OCI-LY1 (cell line): ENCODE measurements around the gene PGLYRP2.
"Not testable (repeated sequence)": the region's sequence is repeated elsewhere in the genome, so short reads cannot be mapped to it uniquely, and the experiment has no call there.

Experiments
- H2AFZ ChIP-seq: fragments of 200-600 bp; sonication (generic), shearing (Covaris generic); 2 replicates; pipeline ENCODE4 v1.6.0; 2014; ENCODE audit warnings: antibody characterized with exemption, mild to moderate bottlenecking, low read length
- H3F3A ChIP-seq: fragments of 200-600 bp; sonication (generic), shearing (Covaris generic); 2 replicates; pipeline ENCODE4 v1.6.0; 2014; ENCODE audit warnings: mild to moderate bottlenecking, antibody characterized with exemption, low read length, moderate library complexity; ENCODE audit not compliant: insufficient read depth
- H3K27ac ChIP-seq: fragments of 200-600 bp; sonication (generic); 2 replicates; pipeline ENCODE4 v1.5.1; 2014; ENCODE audit warnings: low read length, mixed run types, mild to moderate bottlenecking, low read depth; ENCODE audit not compliant: poor library complexity, severe bottlenecking
- H3K27me3 ChIP-seq: fragments of 200-600 bp; sonication (generic); 2 replicates; pipeline ENCODE4 v1.6.0; 2014; ENCODE audit warnings: antibody characterized with exemption, mild to moderate bottlenecking, low read length, moderate library complexity; ENCODE audit not compliant: insufficient read depth
- H3K36me3 ChIP-seq: fragments of 200-600 bp; sonication (generic); 2 replicates; pipeline ENCODE4 v1.6.1; 2014; ENCODE audit warnings: mild to moderate bottlenecking, antibody characterized with exemption, low read length, moderate library complexity, mixed read lengths; ENCODE audit not compliant: insufficient read depth
- H3K4me1 ChIP-seq: fragments of 200-600 bp; sonication (generic); 2 replicates; pipeline ENCODE4 v1.5.1; 2014; ENCODE audit warnings: mild to moderate bottlenecking, low read length, moderate library complexity; ENCODE audit not compliant: insufficient read depth, severe bottlenecking
- H3K4me2 ChIP-seq: fragments of 200-600 bp; sonication (generic), shearing (Covaris generic); 2 replicates; pipeline ENCODE4 v1.6.1; 2014; ENCODE audit warnings: low read length
- H3K4me3 ChIP-seq: fragments of 200-600 bp; sonication (generic); 2 replicates; pipeline ENCODE4 v1.5.1; 2014; ENCODE audit warnings: low read length, low read depth, mild to moderate bottlenecking, mixed read lengths; ENCODE audit not compliant: poor library complexity, severe bottlenecking
- H3K79me2 ChIP-seq: fragments of 200-600 bp; shearing (Covaris generic); 2 replicates; pipeline ENCODE4 v1.6.1; 2016; ENCODE audit warnings: mixed run types, low read length, mixed read lengths; ENCODE audit not compliant: insufficient read depth
- H3K9ac ChIP-seq: fragments of 200-600 bp; sonication (generic), shearing (Covaris generic); 2 replicates; pipeline ENCODE4 v1.6.1; 2014; ENCODE audit warnings: mild to moderate bottlenecking, low read length, mixed read lengths
- H3K9me2 ChIP-seq: fragments of 200-600 bp; sonication (generic), shearing (Covaris generic); 2 replicates; pipeline ENCODE4 v1.6.1; 2014; ENCODE audit warnings: low read depth, mild to moderate bottlenecking, low read length, mixed read lengths
- H3K9me3 ChIP-seq: fragments of 200-600 bp; shearing (Covaris generic); 2 replicates; pipeline ENCODE4 v1.6.1; 2014; ENCODE audit warnings: low read length, mixed read lengths
- H4K20me1 ChIP-seq: fragments of 200-600 bp; sonication (generic), shearing (Covaris generic); 2 replicates; pipeline ENCODE4 v1.6.0; 2016; ENCODE audit warnings: mild to moderate bottlenecking, low read length; ENCODE audit not compliant: insufficient read depth
- EZH2 ChIP-seq: fragments of 200-600 bp; sonication (generic), shearing (Covaris generic); IDR thresholded peaks from 2 replicates; pipeline ENCODE4 v1.8.0; 2017; ENCODE audit warnings: borderline replicate concordance, mixed run types, mild to moderate bottlenecking, antibody characterized with exemption, low read length, moderate library complexity, mixed read lengths
- TF ChIP-seq, protein P1 (sequence below): fragments of 200-600 bp; sonication (generic), shearing (Covaris generic); IDR thresholded peaks from 2 replicates; pipeline ENCODE4 v1.5.1; 2017; ENCODE audit warnings: mild to moderate bottlenecking, antibody characterized with exemption, low read length, moderate library complexity, mixed read lengths

PGLYRP2 gene

DNA sequence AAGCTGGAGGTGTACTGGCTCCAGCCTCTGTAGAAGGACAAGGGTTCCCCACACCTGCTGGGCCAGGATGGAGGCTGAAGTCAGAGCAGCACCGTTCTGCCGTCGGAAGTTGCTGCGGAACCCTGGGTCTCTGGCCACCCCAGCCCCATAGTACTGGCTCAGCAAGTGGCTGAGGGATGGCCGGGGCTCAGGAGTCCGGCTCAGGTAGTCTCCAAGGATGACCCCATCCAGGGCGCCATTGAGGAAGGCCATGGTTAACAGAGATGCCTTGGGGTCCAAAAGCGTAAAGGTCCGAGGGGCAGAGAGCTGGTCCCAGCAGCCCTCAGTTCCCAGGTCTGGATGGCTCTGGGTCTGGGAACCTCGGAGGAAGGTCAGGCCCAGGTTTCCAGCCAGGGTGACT lies 3.7 kb downstream of the PGLYRP2 start:
- no peaks in the 10 kb centered on the region for H3F3A ChIP-seq
- H3K36me3 ChIP-seq, result no peaks in the 10 kb centered on the region
- no peaks in the 10 kb centered on the region for H3K9me3 ChIP-seq
- H3K9me2 ChIP-seq, result no peaks in the 10 kb centered on the region
- no peaks in the 10 kb centered on the region for H3K4me1 ChIP-seq
- no peak overlapping the region for H3K4me2 ChIP-seq
- H4K20me1 ChIP-seq, result no peaks in the 10 kb centered on the region
- TF ChIP-seq EZH2, result no peak
- H3K4me3 ChIP-seq, result no peak overlapping the region
- H2AFZ ChIP-seq, result no peak overlapping the region
- H3K27me3 ChIP-seq, result no peaks in the 10 kb centered on the region
- H3K79me2 ChIP-seq, result no peaks in the 10 kb centered on the region
- no peak overlapping the region for H3K27ac ChIP-seq
- no peak overlapping the region for H3K9ac ChIP-seq

DNA sequence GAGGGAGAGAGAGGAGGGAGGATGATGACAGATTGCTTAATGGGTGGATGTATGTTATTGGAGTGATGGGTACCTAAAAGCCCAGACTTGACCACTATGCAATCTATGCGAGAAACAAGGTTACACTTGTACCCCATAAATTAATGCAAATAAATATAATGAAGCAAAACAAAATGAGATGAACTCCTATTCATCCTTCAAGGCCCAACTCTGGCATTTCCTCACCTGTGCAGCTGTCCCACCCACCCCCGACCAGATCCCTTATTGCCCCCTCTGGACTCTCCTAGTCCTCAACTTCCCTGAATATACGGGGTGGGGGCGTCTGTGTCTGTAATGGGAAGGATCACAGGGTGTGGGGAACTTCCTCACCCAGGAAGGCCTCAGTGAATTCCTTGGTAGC lies 4.1 kb downstream of the PGLYRP2 start:
- Histone ChIP-seq H3K27ac (no peak overlapping the region), H3F3A (no peaks in the 10 kb centered on the region), H3K36me3 (no peaks in the 10 kb centered on the region), H3K79me2 (no peaks in the 10 kb centered on the region), H2AFZ (no peak overlapping the region), H4K20me1 (no peaks in the 10 kb centered on the region), H3K27me3 (no peaks in the 10 kb centered on the region), H3K4me2 (no peak overlapping the region), H3K9me2 (no peaks in the 10 kb centered on the region), H3K4me1 (no peaks in the 10 kb centered on the region), H3K9me3 (no peaks in the 10 kb centered on the region), H3K9ac (no peak overlapping the region), H3K4me3 (no peak overlapping the region)
- TF ChIP-seq EZH2, result no peak
- TF ChIP-seq, protein P1, sequence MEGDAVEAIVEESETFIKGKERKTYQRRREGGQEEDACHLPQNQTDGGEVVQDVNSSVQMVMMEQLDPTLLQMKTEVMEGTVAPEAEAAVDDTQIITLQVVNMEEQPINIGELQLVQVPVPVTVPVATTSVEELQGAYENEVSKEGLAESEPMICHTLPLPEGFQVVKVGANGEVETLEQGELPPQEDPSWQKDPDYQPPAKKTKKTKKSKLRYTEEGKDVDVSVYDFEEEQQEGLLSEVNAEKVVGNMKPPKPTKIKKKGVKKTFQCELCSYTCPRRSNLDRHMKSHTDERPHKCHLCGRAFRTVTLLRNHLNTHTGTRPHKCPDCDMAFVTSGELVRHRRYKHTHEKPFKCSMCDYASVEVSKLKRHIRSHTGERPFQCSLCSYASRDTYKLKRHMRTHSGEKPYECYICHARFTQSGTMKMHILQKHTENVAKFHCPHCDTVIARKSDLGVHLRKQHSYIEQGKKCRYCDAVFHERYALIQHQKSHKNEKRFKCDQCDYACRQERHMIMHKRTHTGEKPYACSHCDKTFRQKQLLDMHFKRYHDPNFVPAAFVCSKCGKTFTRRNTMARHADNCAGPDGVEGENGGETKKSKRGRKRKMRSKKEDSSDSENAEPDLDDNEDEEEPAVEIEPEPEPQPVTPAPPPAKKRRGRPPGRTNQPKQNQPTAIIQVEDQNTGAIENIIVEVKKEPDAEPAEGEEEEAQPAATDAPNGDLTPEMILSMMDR, result no peak

DNA sequence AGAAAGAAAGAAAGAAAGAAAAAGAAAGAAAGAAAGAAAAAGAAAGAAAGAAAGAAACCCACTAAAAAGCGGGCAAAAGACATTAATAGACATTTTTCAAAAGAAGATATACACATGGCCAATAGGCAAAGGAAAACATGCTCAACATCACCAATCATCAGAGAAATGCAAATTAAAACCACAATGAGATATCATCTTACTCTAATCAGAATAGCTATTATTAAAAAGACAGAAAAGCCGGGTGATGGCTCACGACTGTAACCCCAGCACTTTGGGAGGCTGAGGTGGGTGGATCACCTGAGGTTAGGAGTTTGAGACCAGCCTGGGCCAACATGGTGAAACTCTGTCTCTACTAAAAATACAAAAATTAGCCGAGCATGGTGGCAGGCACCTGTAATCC lies 5.5 kb downstream of the PGLYRP2 start:
- not testable (repeated sequence) for H3K9ac ChIP-seq, H4K20me1 ChIP-seq, H3K4me2 ChIP-seq, H3F3A ChIP-seq, H3K27ac ChIP-seq, H3K4me3 ChIP-seq, H3K79me2 ChIP-seq, H3K9me2 ChIP-seq, H3K36me3 ChIP-seq, H2AFZ ChIP-seq, H3K9me3 ChIP-seq, H3K4me1 ChIP-seq, H3K27me3 ChIP-seq

DNA sequence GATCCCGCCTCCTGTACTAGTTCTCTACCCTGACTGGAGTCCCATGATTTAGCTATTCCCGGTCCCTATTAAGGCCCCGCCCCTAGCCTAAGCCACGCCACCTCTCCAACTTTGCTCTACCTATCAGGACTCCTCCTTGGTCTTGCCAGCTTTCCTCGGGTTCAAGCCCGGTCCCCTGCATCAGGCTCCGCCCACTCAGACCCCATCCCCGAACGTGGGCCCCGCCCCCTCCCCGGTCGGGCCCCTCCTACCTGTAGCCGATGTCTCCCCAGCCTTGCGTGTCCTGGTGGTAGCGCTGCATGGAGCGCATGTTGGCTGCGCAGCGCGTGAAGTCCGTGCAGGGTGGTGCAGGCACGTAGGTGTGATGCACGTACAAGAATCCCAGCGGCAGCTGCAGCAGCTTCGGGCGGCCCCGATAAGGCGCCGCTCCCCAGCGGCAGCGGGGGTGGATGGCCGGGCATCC lies 7.6 kb downstream of the PGLYRP2 start:
- no peaks in the 10 kb centered on the region for H4K20me1 ChIP-seq
- H3K36me3 ChIP-seq, result no peaks in the 10 kb centered on the region
- H3F3A ChIP-seq, result no peaks in the 10 kb centered on the region
- H3K4me3 ChIP-seq, result no peak overlapping the region
- no peaks in the 10 kb centered on the region for H3K9me3 ChIP-seq
- H3K27me3 ChIP-seq, result no peaks in the 10 kb centered on the region
- TF ChIP-seq, protein P1, result no peak
- no peak for TF ChIP-seq EZH2
- H3K27ac ChIP-seq, result no peak overlapping the region
- H3K4me1 ChIP-seq, result peaks cover 4% of the 10 kb centered on the region
- H3K9me2 ChIP-seq, result no peaks in the 10 kb centered on the region
- no peak overlapping the region for H3K9ac ChIP-seq
- no peak overlapping the region for H3K4me2 ChIP-seq
- no peak overlapping the region for H2AFZ ChIP-seq
- H3K79me2 ChIP-seq, result no peaks in the 10 kb centered on the region
